Measurements from ENCODE around the gene PPCS.
"Not testable (repeated sequence)": the region's sequence is repeated elsewhere in the genome, so short reads cannot be mapped to it uniquely, and the experiment has no call there.

Gene PPCS

GRCh38 chr1:42502031-42502430, 45.7 kb downstream of the PPCS start:
- H3K4me1 ChIP-seq (ENCODE audit: control insufficient read depth, insufficient read depth, low read length); H3K36me3 ChIP-seq (ENCODE audit: control insufficient read depth in 2 of 2, insufficient read depth in 1 of 2, low read length in 2 of 2); H3K4me3 ChIP-seq (ENCODE audit: low read depth, low read length); H3K27ac ChIP-seq (ENCODE audit: extremely low read depth, low read depth, low read length); POLR2A ChIA-PET; H3K9me3 ChIP-seq (ENCODE audit: control insufficient read depth, insufficient read depth, low read depth, low read length); CTCF ChIA-PET: not testable (repeated sequence)

- Histone ChIP-seq H3K36me3 (ENCODE audit: control insufficient read depth in 2 of 2, insufficient read depth in 1 of 2, low read length in 2 of 2) (no peaks in the 10 kb centered on the region), H3K27ac (ENCODE audit: extremely low read depth, low read depth, low read length) (no peak overlapping the region), H3K4me3 (ENCODE audit: low read depth, low read length) (no peak overlapping the region), H3K9me3 (ENCODE audit: control insufficient read depth, insufficient read depth, low read depth, low read length) (no peaks in the 10 kb centered on the region), H3K4me1 (ENCODE audit: control insufficient read depth, insufficient read depth, low read length) (no peaks in the 10 kb centered on the region)
- ChIA-PET POLR2A (no interaction called here), CTCF (no interaction called here)
- peak; percentile 100 for TF ChIP-seq SETDB1 (IDR thresholded peaks at IDR 0.05; ENCODE audit: insufficient read length, low read length)
- TF ChIP-seq ZNF280D (tag by site-specific recombination; IDR thresholded peaks at IDR 0.05) = 0 out of 2 replicates have a peak, but pooled peaks have one; percentile 16
- TF ChIP-seq ZXDB (tag by site-specific recombination; IDR thresholded peaks at IDR 0.05) = no peak
- peak; percentile 95 for TF ChIP-seq TRIM28 (IDR thresholded peaks at IDR 0.05; ENCODE audit: borderline replicate concordance, low read length)
- no peak for TF ChIP-seq KLF10 (tag by site-specific recombination; IDR thresholded peaks at IDR 0.05)
- 0 out of 2 replicates have a peak, but pooled peaks have one; percentile 8 for TF ChIP-seq ZNF549 (tag by site-specific recombination; IDR thresholded peaks at IDR 0.05)
- TF ChIP-seq, protein P1, sequence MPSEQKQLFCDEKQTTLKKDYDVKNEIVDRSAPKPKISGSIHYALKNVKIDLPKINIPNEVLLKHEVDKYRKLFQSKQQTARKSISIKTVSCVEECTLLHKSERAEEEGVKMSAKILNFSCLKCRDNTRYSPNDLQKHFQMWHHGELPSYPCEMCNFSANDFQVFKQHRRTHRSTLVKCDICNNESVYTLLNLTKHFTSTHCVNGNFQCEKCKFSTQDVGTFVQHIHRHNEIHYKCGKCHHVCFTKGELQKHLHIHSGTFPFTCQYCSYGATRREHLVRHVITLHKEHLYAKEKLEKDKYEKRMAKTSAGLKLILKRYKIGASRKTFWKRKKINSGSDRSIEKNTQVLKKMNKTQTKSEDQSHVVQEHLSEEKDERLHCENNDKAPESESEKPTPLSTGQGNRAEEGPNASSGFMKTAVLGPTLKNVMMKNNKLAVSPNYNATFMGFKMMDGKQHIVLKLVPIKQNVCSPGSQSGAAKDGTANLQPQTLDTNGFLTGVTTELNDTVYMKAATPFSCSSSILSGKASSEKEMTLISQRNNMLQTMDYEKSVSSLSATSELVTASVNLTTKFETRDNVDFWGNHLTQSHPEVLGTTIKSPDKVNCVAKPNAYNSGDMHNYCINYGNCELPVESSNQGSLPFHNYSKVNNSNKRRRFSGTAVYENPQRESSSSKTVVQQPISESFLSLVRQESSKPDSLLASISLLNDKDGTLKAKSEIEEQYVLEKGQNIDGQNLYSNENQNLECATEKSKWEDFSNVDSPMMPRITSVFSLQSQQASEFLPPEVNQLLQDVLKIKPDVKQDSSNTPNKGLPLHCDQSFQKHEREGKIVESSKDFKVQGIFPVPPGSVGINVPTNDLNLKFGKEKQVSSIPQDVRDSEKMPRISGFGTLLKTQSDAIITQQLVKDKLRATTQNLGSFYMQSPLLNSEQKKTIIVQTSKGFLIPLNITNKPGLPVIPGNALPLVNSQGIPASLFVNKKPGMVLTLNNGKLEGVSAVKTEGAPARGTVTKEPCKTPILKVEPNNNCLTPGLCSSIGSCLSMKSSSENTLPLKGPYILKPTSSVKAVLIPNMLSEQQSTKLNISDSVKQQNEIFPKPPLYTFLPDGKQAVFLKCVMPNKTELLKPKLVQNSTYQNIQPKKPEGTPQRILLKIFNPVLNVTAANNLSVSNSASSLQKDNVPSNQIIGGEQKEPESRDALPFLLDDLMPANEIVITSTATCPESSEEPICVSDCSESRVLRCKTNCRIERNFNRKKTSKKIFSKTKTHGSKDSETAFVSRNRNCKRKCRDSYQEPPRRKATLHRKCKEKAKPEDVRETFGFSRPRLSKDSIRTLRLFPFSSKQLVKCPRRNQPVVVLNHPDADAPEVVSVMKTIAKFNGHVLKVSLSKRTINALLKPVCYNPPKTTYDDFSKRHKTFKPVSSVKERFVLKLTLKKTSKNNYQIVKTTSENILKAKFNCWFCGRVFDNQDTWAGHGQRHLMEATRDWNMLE (tag by site-specific recombination; conservative IDR thresholded peaks at IDR 0.05; ENCODE audit: low read depth) = 0 out of 2 replicates have a peak, but pooled peaks have one; percentile 34
Observed at GRCh38 chr1:42504535-42505128, 48.3 kb downstream of the PPCS start.

DNA sequence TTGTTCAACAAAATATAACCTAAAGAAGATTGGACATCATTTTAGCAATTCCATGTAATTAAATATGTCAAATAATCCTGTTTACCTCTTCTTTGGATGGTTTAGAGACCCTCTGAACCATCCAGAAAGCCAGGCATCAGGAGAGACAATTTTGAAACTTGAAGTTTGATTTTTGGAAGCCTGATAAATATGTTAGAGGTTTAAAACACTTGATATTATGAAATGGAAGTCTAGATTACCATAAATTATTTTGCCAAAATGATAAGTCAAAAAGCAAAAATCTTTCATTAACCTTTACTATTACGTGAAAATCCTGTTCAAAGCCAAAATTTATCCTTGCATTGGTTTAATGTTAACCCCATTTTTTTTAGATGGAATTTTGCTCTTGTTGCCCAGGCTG, 50.2 kb downstream of the PPCS start:
- Histone ChIP-seq H3K4me3 (ENCODE audit: low read depth, low read length) (no peak overlapping the region), H3K36me3 (ENCODE audit: control insufficient read depth in 2 of 2, insufficient read depth in 1 of 2, low read length in 2 of 2) (no peaks in the 10 kb centered on the region), H3K27ac (ENCODE audit: extremely low read depth, low read depth, low read length) (no peak overlapping the region), H3K9me3 (ENCODE audit: control insufficient read depth, insufficient read depth, low read depth, low read length) (no peaks in the 10 kb centered on the region), H3K4me1 (ENCODE audit: control insufficient read depth, insufficient read depth, low read length) (no peaks in the 10 kb centered on the region)
- POLR2A ChIA-PET = no interaction called here
- TF ChIP-seq ZNF558 (tag by site-specific recombination; IDR thresholded peaks at IDR 0.05) (0 out of 2 replicates have a peak, but pooled peaks have one; percentile 35), ZNF280D (tag by site-specific recombination; IDR thresholded peaks at IDR 0.05) (peak; percentile 84), ZBTB8A (tag by site-specific recombination; IDR thresholded peaks at IDR 0.05) (no peak), SETDB1 (IDR thresholded peaks at IDR 0.05; ENCODE audit: insufficient read length, low read length) (peak; percentile 98), ZNF501 (tag by site-specific recombination; IDR thresholded peaks at IDR 0.05) (no peak), ZNF391 (tag by site-specific recombination; IDR thresholded peaks at IDR 0.05; ENCODE audit: borderline replicate concordance, low read depth) (no peak), ZNF626 (tag by site-specific recombination; IDR thresholded peaks at IDR 0.05) (peak; percentile 89), ZNF354C (tag by site-specific recombination; IDR thresholded peaks at IDR 0.05; ENCODE audit: borderline replicate concordance, low read depth) (no peak), ZNF2 (tag by site-specific recombination; IDR thresholded peaks at IDR 0.05) (no peak), ZNF132 (tag by site-specific recombination; IDR thresholded peaks at IDR 0.05; ENCODE audit: borderline replicate concordance) (no peak)
- TF ChIP-seq, protein P2, sequence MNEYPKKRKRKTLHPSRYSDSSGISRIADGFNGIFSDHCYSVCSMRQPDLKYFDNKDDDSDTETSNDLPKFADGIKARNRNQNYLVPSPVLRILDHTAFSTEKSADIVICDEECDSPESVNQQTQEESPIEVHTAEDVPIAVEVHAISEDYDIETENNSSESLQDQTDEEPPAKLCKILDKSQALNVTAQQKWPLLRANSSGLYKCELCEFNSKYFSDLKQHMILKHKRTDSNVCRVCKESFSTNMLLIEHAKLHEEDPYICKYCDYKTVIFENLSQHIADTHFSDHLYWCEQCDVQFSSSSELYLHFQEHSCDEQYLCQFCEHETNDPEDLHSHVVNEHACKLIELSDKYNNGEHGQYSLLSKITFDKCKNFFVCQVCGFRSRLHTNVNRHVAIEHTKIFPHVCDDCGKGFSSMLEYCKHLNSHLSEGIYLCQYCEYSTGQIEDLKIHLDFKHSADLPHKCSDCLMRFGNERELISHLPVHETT (tag by site-specific recombination; IDR thresholded peaks at IDR 0.05) = no peak
- CTCF ChIA-PET = interaction anchor here (0.7 kb wide), 1 partner anchor 195 kb away, joined by 3 read pairs; no protein-coding TSS in a partner anchor

Data from HEK293 (cell line).